ENCODE data around the gene CKB.

- no peak for TF ChIP-seq CTCF (IDR thresholded peaks at IDR 0.05)
- no peak for TF ChIP-seq POLR2AphosphoS5 (IDR thresholded peaks at IDR 0.05)
Observed at GRCh38 chr14:103530831-103531230, 8.2 kb upstream of the CKB start.
